T-helper 1 cell treated with Interleukin-12 subunit alpha and Interleukin-12 subunit beta and Interleukin-4 antibody, amounts not matched to agents 30 μg/mL and 1 μg/mL, for 36 hours (primary cell): ENCODE measurements around the gene TBC1D19.
"Not testable (repeated sequence)": the region's sequence is repeated elsewhere in the genome, so short reads cannot be mapped to it uniquely, and the experiment has no call there.

ENCODE experiments used
- H3K27ac Mint-ChIP-seq: one replicate; pipeline ENCODE4 v1.8.0; 2021; ENCODE audit warnings: mild to moderate bottlenecking, mixed read lengths
- H3K27me3 Mint-ChIP-seq: one replicate; pipeline ENCODE4 v1.8.0; 2021; ENCODE audit warnings: low read depth, mixed read lengths
- H3K36me3 Mint-ChIP-seq: one replicate; pipeline ENCODE4 v1.8.0; 2021; ENCODE audit warnings: low read depth, mixed read lengths
- H3K4me1 Mint-ChIP-seq: one replicate; pipeline ENCODE4 v1.8.0; 2021; ENCODE audit warnings: low read depth, mixed read lengths
- H3K4me3 Mint-ChIP-seq: one replicate; pipeline ENCODE4 v1.8.0; 2021; ENCODE audit warnings: mild to moderate bottlenecking, moderate library complexity, mixed read lengths
- H3K9me3 Mint-ChIP-seq: one replicate; pipeline ENCODE4 v1.8.0; 2021; ENCODE audit warnings: mixed read lengths

Gene TBC1D19

DNA sequence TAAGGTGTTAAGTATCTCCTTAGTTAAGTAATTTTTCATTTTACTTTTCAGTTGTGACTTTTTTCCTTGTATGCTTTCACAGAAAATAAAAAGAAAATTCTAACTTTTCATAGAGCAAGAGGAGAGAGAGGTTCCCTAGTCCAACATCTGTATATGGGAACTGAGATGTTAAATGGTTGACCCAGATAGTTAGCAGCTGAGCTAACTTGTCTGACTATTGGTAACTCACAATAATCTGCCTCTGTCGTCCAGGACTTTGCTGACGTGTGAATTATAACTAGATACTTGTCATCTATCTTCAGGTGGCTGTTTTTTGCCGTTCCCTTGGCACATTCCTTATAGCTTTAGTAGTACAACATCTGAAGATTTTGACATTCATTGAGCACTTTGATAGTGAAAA lies 29.9 kb downstream of the TBC1D19 start:
- Mint-ChIP-seq H3K4me1 (peaks cover 16% of the 10 kb centered on the region), H3K9me3 (no peaks in the 10 kb centered on the region), H3K27me3 (no peaks in the 10 kb centered on the region), H3K27ac (no peak overlapping the region), H3K4me3 (no peak overlapping the region), H3K36me3 (peaks cover 2% of the 10 kb centered on the region)

DNA sequence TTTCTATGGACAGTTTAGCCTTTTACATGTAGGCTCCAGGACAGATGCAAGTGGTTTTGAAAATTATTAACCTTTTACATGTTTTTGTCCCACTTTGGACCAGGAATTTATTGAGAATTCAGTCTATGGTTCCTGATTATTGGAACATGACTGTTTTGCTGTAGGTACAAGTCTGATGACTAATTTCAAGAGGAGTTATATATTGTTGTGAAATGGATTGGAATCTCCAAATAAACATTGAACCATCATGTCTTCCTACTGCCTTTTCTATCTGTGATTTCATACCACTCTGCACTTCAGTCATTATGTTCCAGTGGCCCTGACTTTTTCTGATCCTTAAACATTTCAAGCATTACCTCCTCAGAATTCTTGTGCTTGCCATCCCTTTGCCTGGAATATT lies 35.9 kb downstream of the TBC1D19 start:
- Mint-ChIP-seq H3K4me1 (no peaks in the 10 kb centered on the region), H3K27me3 (no peaks in the 10 kb centered on the region), H3K27ac (no peak overlapping the region), H3K9me3 (no peaks in the 10 kb centered on the region), H3K4me3 (no peak overlapping the region), H3K36me3 (peaks cover 2% of the 10 kb centered on the region)

DNA sequence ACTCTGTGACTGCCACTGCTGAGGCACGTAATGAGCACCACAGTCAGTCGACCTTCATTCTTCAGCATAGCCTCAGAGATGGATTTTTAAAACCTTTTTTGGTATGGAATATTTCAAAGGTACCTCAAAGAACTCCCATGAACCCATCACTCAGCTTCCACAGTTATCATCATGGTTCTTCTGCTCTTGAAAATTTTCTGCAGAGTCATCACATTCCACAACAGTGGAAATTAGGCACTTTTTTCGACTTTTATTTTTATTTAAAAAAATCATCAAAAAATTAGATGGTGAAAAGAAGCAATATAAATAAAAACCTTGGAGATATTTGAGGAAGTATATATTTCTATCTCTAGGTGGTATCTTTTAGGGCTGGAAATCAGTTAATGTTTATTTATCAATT lies 37.5 kb downstream of the TBC1D19 start:
- Mint-ChIP-seq H3K9me3 (no peaks in the 10 kb centered on the region), H3K27me3 (no peaks in the 10 kb centered on the region), H3K4me1 (no peaks in the 10 kb centered on the region), H3K27ac (no peak overlapping the region), H3K4me3 (no peak overlapping the region), H3K36me3 (peaks cover under 1% of the 10 kb centered on the region)

DNA sequence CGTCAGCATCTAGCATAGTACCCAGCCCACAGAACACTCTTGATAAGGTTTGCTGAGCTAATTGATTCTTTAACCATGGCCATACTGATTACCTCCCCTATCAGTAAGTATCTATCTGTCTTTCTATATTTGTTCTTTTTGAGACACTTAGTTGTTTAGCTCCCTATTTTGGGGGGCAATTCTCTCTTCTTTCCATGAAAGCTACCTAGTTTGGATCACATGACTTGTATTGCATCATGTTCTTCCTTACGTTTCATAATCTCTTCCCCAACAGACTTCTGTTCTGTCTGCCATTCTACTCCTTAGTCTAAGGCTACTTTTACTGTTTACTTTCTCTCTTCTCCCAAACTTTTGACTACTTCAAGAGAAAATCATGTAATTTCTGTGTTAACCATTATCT lies 39.0 kb downstream of the TBC1D19 start:
- Mint-ChIP-seq H3K4me1 (no peaks in the 10 kb centered on the region), H3K36me3 (no peaks in the 10 kb centered on the region), H3K9me3 (no peaks in the 10 kb centered on the region), H3K27ac (no peak overlapping the region), H3K27me3 (no peaks in the 10 kb centered on the region), H3K4me3 (no peak overlapping the region)

DNA sequence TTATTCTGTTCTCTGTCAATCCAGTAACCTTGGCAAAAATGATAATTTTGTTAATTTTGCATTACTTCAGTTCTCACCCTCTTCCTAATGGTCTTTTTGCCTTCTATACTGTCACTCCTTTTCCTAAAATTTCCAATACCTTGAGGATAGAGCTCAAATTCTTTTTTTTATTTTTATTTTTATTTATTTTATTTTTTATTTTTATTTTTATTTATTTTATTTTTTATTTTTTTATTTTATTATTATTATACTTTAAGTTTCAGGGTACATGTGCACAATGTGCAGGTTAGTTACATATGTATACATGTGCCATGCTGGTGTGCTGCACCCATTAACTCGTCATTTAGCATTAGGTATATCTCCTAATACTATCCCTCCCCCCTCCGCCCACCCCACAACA lies 42.8 kb downstream of the TBC1D19 start:
- not testable (repeated sequence) for H3K27ac Mint-ChIP-seq, H3K4me1 Mint-ChIP-seq, H3K4me3 Mint-ChIP-seq, H3K27me3 Mint-ChIP-seq, H3K9me3 Mint-ChIP-seq, H3K36me3 Mint-ChIP-seq

DNA sequence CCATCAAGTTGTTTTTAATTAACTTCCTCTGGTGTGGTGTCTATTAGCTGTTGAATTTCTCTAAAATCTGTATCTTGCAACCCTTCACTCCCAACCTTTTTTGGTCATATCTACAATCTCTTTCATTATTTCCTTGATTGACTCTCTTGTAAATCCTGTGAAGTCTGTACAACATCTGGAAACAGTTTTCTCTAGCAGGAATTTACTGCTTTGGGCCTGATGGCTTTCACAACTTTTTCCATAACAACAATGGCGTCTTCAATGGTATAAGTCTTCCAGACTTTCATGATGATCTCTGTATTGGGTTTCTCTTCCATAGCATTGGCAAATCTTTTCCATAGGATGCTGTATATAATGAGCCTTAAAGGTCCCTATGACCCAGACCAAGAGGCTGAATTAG lies 49.0 kb downstream of the TBC1D19 start:
- no peak overlapping the region for H3K4me3 Mint-ChIP-seq

DNA sequence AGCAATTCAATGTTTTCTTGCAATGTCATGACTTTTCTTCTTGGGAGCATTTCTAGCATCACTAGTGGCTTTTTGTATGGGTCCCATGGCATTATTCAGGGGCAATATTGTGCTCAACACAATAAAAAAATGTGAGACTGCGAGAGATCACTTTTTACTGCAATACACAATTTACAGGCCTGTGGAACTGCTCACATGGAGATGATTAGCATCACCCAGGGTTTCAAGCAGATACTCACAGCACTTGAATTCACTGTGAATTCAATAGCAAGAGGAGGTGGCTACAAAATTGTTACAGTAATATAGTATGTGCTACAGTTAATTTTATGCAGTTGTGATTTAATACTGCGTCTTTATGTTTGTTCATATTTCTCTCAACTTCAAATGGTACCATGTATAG lies 50.4 kb downstream of the TBC1D19 start:
- H3K27ac Mint-ChIP-seq: no peak overlapping the region

More for the DNA sequence above, 49.0 kb downstream of the TBC1D19 start:
- H3K27ac Mint-ChIP-seq: no peak overlapping the region
- H3K4me1 Mint-ChIP-seq: no peaks in the 10 kb centered on the region
- H3K27me3 Mint-ChIP-seq: no peaks in the 10 kb centered on the region
- H3K9me3 Mint-ChIP-seq: no peaks in the 10 kb centered on the region
- H3K36me3 Mint-ChIP-seq: peaks cover 3% of the 10 kb centered on the region

DNA sequence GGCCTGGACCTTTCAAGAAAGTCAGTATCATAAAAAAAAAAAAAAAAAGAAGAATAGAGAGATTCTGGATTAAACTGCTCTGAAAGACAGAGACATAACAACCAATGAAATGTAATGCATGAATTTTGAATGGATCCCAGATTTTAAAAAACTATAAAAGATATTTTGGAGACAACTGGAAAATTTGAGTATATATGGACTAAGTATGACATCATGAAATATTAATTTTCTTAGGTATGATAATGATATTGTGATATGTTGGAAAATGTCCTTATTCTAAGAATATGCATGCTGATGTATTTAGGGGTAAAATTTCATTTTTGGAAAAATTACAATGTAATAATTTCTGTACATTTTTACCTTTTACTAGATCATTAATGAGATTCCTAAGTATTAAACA lies 52.6 kb downstream of the TBC1D19 start:
- no peaks in the 10 kb centered on the region for H3K4me1 Mint-ChIP-seq
- H3K9me3 Mint-ChIP-seq: no peaks in the 10 kb centered on the region
- H3K27me3 Mint-ChIP-seq: no peaks in the 10 kb centered on the region
- H3K4me3 Mint-ChIP-seq: no peak overlapping the region
- H3K27ac Mint-ChIP-seq: no peak overlapping the region
- H3K36me3 Mint-ChIP-seq: peaks cover 3% of the 10 kb centered on the region

More for the DNA sequence above, 50.4 kb downstream of the TBC1D19 start:
- Mint-ChIP-seq H3K27me3 (no peaks in the 10 kb centered on the region), H3K9me3 (no peaks in the 10 kb centered on the region), H3K4me3 (no peak overlapping the region), H3K36me3 (no peaks in the 10 kb centered on the region), H3K4me1 (no peaks in the 10 kb centered on the region)

DNA sequence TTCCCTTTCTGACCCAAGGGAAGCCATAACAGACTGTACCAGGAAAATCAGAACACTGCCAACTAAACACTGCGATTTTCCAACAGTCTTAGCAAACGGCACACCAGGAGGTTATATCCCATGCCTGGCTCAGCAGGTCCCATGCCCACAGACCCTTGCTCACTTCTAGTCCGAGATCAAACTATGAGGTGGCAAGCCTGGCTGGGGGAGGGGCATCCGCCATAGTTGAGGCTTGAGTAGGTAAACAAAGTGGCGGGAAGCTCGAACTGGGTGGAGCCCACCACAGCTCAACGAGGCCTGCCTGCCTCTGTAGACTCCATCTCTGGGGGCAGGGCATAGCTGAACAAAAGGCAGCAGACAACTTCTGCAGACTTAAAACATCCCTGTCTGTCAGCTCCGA lies 56.8 kb downstream of the TBC1D19 start:
- H3K9me3 Mint-ChIP-seq, H3K4me3 Mint-ChIP-seq, H3K27ac Mint-ChIP-seq, H3K36me3 Mint-ChIP-seq, H3K4me1 Mint-ChIP-seq, H3K27me3 Mint-ChIP-seq: not testable (repeated sequence)

DNA sequence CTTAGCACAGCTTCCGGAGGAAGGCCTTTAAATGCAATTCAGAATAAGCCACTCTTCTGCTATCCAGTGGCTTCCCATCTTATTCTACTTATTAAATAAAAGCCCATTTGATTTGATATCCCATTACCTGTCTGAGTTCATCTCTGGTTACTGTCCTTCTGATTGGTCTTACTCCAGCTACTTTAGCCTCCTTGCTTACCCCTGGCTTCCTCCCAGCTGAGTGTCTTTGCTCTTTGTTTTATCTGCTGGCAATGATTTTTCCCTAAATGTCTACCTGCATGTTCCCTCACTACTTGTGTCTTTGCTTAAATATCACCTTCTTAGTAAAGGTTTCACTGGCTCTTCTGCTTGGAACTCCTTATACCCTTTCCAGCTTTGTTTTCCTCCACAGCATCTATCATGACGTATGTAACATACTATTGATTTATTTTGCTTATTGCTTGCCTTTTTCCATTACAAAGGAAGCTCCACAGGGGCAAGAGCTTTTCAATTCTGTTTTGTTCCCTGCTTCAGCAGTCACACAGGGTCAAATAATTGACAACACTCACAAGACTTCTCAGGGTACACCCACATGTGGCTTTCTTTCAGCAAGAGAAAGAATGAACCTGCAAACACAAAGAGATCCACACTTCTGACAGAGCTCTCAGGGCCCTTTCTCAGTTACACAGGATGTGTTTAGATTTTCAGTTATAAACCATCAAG lies 63.8 kb downstream of the TBC1D19 start:
- no peak overlapping the region for H3K4me3 Mint-ChIP-seq
- no peaks in the 10 kb centered on the region for H3K27me3 Mint-ChIP-seq
- H3K9me3 Mint-ChIP-seq: peaks cover 9% of the 10 kb centered on the region
- no peak overlapping the region for H3K27ac Mint-ChIP-seq
- H3K36me3 Mint-ChIP-seq: no peaks in the 10 kb centered on the region
- H3K4me1 Mint-ChIP-seq: no peaks in the 10 kb centered on the region

DNA sequence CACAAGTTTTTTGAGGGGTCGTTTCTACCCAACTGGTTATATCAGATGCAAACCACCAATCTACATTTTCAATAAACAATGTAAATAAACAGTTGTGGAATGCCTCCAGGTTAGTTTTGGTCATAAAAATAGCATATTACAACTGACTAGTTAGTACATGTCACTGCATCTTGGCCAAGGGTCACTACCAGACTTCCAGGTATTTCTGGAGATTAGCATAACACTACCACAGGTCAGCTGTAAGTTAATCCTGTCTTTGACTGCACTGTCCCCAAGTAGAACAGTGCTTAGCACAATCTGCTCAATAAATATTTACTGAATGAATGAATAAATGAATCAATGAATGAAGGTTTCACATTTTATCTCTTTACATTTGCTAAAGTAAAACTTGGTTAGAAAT lies 64.4 kb downstream of the TBC1D19 start:
- Mint-ChIP-seq H3K36me3 (no peaks in the 10 kb centered on the region), H3K9me3 (peaks cover 6% of the 10 kb centered on the region), H3K27ac (no peak overlapping the region), H3K4me1 (no peaks in the 10 kb centered on the region), H3K4me3 (no peak overlapping the region), H3K27me3 (no peaks in the 10 kb centered on the region)

DNA sequence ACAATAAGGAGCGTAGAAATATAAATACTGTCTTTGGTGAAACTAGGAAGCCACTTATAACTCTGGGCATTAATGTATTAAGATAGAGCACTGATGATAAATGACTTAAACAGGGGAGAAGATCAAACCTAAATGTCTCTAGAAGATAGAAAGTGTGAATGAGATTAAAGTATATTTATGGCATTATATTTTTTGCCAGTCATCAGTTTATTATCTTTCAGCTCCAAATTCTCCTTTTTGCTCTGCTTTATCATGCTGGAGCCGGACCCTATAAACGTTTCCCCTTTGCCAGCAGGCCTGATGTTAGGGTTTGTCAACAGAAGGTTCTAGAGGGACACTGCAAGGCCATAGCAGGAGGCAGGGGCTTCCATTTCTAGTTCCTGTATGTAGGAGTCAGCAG lies 76.4 kb downstream of the TBC1D19 start:
- Mint-ChIP-seq H3K27ac (no peak overlapping the region), H3K36me3 (no peaks in the 10 kb centered on the region), H3K9me3 (peaks cover 3% of the 10 kb centered on the region), H3K27me3 (no peaks in the 10 kb centered on the region), H3K4me1 (no peaks in the 10 kb centered on the region), H3K4me3 (no peak overlapping the region)

DNA sequence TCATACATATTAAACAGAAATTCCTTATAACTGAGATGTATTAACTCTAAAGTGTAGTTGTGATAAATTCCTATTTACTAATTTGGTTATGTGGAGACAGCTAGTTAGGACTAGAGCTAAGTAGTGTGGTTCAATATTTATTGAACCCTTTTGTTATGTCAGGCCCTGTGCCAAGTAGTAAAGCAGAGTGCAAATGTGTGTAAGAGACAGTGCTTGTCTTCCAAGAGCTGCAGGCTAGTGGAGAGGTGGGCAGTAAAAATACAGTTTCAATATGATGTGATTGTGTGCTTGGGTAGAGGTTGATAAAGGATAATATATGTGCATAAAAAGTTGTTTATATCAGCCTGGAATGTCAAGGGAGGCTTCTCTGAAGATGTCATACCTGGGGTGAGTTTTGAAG lies 80.0 kb downstream of the TBC1D19 start:
- Mint-ChIP-seq H3K36me3 (no peaks in the 10 kb centered on the region), H3K27me3 (no peaks in the 10 kb centered on the region), H3K27ac (no peak overlapping the region), H3K9me3 (no peaks in the 10 kb centered on the region), H3K4me1 (no peaks in the 10 kb centered on the region), H3K4me3 (no peak overlapping the region)

DNA sequence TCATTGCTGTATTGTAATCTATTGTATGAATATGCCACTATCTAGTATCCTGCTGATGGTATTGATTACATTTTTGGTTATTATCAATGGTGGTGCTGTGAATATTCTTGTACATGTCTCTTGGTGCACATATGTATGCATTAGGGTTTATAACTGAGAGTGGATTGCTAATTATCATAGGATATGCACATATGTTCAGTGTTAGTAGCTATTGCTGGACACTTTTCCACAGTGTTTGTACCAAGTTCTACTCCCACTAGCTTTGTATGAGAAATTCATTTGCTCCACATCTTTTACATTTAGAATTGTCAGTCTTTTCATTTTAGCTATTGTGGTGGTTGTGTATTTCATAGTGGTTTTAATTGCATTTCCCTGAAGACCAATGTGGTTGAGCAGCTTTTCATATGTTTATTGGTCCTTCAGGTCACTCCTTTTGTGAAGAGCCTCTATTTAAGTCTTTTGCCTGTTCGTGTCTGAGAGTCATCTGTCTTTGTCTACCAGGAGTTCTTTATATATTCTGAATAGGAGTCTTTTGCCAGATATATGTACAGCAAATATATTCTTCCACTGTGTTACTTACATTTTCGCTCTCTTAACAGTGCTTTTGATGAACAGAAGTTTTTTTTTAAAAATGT lies 87.1 kb downstream of the TBC1D19 start:
- Mint-ChIP-seq H3K4me1 (no peaks in the 10 kb centered on the region), H3K4me3 (no peak overlapping the region), H3K27ac (no peak overlapping the region), H3K27me3 (no peaks in the 10 kb centered on the region), H3K9me3 (no peaks in the 10 kb centered on the region), H3K36me3 (no peaks in the 10 kb centered on the region)

DNA sequence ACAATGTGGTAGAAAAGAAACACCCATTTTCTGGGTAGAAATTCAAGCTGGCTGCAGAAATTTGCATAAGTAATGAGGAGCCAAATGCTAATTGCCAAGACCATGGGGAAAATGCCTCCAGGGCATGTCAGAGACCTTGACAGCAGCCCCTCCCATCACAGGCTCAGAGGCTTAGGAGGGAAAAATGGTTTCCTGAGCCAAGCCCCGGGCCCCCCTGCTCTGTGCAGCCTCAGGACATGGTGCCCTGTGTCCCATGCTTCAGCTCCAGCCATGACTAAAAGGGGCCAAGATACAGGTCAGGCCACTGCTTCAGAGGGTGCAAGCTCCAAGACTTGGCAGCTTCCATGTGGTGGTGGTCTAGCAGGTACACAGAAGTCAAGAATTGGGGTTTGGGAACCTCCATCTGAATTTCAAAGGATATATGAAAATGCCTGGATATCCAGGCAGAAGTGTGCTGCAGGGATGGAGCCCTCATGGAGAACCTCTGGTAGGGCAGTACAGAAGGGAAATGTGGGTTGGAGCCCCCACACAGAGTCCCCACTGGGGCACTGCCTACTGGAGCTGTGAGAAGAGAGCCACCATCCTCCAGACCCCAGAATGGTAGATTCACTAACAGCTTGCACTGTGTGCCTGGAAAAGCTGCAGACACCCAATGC lies 95.3 kb downstream of the TBC1D19 start:
- H3K4me3 Mint-ChIP-seq, H3K27me3 Mint-ChIP-seq, H3K27ac Mint-ChIP-seq, H3K4me1 Mint-ChIP-seq: not testable (repeated sequence)
- peaks cover 17% of the 10 kb centered on the region for H3K36me3 Mint-ChIP-seq
- H3K9me3 Mint-ChIP-seq: peaks cover 38% of the 10 kb centered on the region
